ENCODE measurements around the gene C16orf96.

The C16orf96 gene

DNA sequence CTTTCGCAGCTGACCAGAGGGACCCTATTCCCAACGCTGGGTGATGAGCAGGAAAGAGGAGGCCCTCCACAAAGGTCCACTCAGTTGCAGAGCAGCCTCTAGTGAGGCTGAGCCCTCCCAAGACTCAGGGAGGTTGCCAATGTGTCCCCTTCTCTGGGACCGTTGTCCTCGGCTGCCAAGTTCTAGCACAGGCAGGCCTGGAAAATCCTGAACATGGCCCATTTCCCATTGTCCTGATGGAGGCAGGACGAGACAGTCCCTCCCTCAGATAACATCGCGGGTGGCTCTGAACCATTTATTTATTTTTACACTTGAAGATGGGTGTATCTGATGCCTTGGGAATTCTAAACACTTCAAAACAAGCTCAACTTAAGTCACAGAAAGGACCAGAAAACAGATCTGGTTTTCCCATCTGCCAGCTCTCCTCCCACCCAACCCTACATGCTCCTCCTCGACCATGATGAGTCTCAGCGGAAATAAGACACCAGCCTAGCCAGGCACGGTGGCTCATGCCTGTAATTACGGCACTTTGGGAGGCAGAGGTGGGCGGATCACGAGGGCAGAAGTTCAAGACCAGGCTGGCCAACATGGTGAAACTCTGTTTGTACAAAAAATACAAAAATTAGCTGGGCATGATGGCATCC is 30.4 kb upstream of the C16orf96 start:
- DNase-seq, result no peak

DNA sequence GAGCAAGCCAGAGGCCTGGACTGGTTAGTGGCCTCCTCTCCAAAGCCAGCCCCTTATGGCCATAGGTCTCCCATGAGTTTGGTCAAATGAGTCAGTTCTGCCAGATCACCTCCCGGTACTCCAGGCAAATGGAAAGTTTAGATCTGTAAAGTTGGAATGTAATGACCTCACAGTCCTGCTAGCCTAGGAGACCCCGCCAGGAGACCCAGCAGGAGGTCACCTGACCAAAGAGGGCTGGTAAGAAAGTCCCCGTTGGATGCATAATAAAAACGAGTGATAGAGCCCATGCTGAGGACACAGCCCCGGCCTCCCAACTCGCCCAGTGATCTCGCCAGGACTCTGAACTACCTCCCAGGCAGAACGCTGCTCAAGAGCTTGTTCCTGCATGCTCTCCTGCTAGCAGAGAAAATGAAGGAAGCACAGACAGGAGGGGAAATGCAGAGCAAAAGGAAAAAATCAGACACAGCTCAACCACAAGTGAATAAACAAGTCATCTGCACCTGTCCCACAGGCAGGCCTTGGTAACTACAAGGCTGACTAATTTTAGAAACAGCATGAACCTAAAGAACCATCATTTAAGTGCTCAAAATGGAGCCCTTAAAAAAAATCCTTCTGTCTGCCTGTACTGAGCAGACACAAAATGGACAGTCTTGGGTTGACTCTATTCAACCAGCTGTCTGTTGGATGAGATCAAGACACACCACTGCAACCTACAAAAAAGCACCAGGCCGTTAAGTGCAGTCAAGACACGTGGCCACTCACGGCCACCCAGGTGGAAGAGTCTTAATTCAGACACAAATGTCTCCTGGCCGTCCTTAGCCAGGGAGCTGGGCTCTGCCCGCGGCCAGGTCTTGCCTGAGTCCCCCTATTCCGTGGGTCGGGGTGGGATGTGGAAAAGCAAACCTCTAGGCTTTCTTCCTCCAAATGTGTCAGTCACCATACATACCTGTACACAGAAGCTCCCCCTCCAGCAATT is 26.8 kb upstream of the C16orf96 start:
- no peak for DNase-seq

DNA sequence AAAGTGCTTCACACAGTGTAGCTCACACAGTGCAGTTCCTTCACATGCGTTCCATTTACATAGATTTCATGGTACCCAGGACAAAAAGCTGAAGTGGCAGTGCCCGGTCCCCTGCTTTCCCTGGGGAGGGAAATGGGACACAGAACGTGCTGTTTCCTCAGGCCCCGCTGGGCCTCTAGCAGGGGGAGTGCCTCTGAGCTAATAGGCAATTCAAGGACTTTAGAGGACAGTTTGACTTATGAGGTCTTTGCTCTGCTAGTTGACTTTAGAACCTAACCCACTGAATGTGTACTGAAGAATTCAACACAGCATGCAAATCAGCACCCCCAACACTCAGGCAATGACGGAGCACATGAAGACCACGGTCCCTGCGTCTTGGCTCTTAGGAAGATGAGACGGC is 24.3 kb upstream of the C16orf96 start:
- DNase-seq, result no peak

DNA sequence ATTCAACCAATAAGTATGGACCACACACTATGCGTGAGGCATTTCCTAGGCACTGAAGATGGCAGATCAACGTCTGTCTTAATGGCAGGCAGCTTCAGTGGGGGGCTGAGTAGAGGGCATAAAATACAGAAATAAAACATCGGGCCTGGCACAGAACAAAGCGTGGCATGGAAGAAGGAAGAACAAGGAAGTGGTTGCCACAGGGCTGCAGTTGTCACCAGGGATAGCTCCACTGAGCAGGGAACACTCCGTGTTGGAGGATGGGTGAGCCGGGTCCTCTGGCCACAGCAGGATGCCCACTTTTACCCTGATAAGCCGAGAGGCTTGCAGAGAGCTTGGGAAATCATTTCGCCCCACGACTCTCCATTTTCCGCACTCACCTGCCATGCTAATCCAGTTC is 23.9 kb upstream of the C16orf96 start:
- no peak for DNase-seq

DNA sequence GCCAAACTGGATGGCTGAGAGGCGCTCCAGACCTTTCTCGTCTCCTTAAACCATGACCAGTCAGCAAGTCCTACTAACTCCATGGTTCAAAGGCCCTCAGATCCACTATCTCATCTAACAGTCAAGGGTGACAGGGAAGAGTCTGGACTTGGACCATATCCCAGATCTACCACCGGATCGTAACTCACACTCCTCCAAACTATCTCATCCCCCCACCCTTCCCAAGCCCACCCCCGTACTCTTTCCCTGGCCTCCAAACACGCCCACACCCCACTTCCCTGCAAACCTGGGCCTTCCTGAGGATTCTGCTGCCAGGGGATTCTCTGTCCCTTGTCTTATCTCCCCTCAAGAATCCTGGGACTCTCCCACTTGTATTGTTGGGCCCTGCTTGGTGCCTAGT is 22.6 kb upstream of the C16orf96 start:
- no peak for DNase-seq

DNA sequence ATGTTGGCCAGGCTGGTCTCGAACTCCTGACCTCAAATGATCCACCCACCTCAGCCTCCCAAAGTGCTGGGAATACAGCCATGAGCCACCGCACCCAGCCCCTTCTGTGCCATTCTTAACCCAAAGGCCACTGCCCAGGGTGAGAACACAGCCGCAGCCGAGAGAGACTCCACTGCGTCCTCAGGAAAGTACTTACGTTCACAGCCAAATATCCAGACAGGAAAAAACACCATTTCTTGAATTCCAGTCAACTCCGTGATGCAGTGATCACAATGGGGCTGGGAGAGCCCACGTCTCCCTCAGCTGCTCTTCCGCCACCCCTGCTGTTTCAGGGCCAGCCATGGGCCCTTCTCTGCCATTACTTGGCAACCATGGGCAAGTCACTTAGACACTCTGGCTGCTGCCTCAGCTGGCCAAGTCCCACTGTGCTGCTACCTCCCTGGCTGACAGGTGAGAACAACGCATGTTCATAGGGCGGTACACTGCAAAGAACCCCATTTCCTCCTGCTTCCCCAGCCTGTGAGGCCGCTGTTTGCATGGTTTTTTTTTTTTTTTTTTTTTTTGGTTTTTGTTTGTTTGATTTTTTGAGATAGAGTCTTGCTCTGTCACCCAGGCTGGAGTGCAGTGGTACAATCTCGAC is 21.9 kb upstream of the C16orf96 start:
- no peak for DNase-seq

DNA sequence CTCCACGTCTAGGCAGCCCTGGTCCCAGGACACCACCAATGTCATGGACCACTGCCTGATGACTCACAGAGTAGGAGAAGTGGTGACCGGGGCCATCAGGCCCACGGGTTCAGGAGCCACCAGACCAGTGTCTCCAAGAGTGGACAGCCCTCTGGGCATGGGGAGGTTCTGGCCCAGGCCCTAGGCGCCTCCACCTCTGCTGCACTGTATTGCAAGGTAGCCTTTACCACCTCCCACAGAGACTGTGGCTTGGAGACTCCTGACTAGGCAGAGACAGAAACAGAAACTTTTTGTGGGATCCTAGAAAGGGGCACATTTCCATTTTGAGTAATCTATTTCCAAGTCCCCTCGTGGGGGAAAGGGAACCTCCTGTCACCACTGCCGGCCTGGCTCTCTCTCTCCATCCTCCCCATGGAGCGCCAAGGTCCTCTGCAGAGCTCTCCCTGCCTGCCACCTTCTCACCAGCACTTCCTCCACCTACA is 20.5 kb upstream of the C16orf96 start:
- DNase-seq, result no peak

DNA sequence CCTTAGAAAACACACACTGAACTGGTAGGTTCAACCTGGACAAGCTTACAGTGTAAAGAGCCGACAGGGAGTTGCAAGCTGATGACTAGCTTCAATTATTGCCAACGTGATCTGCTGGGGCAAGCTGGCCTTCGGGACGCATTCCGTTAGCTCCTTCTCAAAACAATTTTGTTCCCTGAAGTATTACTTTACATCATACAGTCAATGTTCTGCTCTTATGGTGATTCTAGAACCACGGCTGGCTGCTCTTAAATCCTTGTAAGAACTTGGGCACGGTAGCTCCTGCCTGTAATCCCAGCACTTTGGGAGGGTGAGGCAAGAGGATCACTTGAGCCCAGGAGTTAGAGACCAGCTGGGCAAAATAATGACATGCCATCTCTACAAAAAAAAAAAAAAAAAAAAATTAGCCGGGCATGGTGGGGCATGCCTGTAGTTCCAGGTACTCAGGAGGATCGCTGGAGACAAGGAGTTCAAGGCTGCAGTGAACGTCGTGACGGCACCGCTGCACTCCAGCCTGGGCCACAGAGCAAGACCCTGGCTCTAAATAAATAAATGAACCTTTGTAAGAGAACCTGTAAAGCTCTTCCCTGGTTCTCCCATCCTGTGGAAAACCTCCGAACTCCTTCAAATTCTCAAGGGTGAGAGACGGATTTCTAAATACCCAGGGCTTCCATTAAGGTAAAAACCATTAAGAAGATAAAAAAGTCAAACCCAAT is 19.6 kb upstream of the C16orf96 start:
- no peak for DNase-seq

DNA sequence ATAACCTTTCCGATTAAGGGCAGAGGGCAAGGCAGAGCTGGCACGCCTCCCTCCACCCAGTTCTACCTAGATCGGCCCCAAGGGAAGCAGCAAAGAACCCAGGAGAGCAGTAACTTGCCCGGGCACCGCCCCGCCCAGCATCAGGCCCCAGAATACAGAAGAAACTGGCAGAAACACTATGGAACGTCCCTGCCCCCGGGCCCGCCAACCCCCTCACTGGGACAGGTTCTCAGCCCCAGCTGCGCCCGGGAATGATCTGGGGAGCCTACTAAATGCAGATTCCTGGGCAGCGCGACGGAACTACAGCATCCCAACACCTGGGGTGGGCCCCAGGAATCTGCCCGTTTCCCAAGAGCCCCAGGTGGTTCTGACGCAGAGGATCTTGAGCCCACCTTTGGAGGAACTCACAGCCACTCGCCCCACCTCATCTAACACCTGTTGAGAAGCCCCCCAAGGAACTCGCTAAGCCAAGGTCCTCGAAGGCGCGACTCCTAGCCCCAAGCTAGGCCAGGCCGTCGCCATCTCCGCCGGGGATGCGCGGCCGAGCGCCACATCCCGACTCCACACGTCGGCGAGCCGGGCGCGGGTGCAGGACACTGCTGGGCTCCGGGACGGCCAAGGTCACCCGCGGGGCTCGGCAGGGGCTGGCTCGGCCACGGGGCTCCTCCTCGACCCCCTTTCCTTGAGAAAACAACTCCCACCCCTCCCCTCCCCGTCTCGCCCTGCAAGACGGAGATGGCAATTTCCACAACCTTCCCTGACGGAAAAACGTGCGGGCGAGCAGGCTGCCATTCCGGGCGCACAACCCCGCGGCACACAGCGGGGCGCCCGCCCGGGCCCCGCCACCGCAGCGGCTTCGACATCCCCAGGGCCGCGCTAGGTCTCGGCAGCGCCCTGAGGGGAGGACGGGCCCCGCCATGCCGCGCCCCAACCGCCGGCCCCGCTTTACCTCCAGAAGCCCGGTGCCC is 18.5 kb upstream of the C16orf96 start:
- DNase-seq, result no peak

DNA sequence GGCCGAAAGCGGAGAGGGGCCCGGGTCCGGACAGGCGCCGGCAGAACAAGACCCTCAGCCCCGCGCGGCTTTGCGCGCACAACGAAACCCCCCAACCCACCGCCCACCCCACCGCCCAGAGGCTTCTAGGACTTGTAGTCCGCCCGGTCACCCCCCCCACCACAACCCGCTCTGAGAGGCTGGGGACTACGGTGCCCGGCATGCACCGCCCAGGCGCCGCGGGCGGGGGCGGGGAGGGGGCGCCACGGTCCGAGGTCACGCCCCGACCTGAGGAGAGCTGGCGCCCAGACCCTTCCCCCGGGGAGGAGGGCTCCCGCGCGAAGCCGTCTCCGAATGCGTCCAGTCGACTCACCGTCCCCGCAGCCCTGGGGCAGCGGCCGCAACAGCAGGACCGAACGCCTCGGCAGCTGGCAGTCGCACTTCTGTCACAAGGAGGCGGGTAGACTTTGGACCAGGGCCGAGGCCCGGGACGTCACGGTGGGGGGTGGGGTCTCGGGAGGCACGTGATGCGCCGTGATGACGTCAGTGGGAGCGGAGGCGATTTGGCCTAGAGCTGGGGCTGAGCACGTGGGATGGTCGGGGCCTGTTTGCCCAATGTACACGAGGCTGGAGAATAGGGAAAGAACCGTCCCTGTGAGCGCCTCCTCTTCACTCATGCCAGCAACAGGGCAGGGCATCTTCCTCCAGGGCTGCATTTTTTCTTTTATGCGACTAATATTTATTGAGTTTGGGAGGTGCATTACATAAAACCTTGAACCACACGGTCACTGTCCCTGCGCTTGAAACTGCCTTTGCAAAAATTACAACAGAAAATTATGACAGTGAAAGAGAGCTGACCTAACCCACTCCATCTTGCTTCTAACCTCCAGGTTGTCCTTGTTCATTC is 17.5 kb upstream of the C16orf96 start, which contains the start of gene CDIP1:
Gene CDIP1, minus strand, starts transcription at position 424 of the 886 bp plus-strand sequence. CDS start 24,643 bp downstream, outside the sequence.
- DNase-seq, result peak; percentile 8

DNA sequence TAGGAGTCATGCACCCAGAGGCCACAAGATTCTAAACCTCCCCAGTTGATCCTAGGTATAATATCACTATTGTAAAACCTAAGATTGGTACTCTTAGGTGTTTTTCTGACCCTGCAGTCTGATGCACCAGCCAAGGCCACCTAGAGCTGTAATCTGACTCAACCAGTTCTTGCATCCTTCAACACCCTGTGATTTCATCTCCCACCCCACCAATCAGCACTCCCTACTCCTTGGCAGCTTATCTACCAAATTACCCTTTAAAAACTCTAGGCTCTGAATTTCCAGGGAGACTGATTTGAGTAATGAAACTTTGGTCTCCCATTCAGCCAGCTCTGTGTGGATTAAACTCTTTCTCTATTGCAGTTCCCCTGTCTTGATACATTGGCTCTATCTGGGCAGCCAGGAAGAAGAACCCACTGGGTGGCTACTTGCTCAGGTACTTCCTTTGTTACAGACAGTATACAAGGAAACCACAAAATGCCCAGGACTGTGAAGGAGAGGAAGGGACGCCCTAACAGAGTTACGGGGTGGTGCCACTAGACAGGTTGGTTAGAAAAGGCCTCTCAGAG is 16.3 kb upstream of the C16orf96 start:
- no peak for DNase-seq

DNA sequence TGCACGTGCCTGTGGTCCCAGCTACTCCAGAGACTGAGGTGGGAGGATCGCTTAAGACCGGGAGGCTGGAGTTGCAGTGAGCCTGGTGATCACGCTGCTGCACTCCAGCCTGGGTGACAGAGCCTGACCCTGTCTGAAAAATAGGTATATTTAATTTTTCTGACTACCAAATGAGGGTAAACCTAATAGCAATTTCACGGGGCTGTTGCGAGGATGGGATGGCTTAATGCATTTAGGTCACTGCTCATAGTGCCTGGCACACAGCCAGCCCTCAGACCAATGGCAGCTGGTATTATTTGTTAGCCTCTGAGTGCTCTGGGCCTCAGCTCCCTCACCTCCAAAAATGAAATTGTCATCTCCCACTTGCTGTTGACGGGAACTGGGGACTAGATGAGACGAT is 11.7 kb upstream of the C16orf96 start:
- DNase-seq, result no peak

DNA sequence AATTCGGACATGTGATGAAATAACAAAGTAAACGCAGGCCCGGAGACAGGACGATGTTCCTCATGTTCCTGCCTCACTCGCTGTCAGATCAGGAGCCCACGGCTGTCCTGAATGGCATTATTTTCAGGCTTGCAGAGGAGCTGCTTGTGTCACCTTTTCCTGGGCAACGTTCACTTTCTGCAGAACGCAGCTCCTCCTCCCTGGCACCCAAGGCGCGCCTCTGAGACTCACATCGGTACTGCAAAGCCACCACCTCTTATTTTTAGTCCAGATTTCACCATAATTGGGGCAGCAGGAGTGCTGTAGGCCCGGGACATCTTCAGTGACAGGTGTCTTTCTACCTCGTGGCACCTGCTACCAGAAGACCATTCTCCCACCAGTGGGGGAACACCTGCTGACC is 8.0 kb upstream of the C16orf96 start:
- no peak for DNase-seq

DNA sequence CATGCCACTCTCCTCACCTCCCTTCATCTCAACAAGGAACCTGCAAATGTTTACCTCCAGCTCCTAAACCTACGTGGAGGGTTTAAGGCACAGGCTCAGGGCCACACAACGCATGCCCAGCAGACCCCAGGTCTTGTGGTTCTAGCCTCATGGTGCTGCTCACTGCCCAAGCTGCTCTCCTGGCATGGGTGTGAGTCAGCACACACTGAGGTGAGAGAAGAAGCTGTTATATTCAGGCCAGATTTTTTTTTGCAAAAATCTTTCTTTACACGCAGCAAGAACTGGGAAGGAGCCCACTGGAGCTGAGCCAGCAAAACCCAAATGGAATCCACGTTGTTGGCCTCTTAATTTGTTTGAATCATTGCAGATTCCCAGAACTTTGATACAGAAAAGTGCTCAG is 5.5 kb upstream of the C16orf96 start:
- no peak for DNase-seq

DNA sequence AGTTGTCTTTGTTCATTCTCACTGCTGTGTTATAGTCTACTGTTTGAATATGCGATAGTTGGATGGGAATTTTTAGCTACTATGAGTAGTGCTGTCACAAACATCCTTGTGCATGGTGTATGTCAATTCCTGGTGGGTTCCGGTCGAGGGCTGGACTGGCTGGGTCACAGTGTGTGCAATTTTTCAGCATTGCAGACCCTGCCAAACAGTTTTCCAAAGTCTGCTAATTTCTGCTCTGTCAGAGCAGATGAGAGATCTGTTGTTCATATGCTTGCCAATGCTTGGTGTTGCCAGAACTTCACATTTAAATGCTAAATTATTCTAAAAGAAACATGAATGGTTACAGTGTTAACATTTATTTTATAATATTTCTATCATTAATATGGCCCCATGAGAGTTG is 3.6 kb upstream of the C16orf96 start:
- DNase-seq, result no peak

DNA sequence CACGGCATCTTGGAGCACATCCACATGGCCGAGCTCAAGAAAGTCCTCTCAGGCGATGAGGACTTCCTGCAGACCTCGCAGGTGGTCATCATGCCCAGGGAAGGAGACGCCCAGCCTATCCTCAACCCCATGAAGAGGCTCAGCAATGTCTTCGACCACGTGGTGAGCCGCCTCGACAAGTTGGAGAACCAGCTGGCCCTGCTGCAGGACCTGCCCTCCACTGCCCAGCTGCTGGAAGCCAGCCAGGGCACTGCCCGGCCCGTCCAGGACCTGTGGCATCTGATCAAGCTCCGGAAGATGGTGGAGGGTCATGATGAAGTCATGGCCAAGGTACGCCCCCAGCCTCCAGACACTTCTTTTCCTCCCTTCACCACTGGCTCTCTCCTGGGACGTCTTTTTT is 440 bp downstream of the C16orf96 start:
- DNase-seq, result no peak

DNA sequence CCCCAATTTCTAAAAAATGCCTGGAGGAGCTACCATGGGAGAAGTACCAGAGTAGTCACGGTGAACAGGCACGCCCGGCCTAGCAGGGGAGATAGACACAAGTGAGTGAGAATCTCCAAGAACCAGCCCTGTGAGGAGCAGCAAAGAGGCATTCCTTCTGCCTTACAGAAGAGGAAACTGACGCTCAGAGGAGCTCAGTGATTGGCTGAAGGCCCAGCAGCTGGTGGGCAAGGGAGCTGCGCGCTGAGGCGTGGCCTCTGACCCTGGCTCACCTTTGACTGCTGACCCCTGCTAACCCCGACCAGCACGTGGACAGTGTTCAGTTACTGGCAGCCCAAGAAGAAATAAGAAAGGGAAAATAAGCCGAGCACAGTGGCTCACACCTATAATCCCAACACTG is 1.8 kb downstream of the C16orf96 start:
- DNase-seq, result no peak

DNA sequence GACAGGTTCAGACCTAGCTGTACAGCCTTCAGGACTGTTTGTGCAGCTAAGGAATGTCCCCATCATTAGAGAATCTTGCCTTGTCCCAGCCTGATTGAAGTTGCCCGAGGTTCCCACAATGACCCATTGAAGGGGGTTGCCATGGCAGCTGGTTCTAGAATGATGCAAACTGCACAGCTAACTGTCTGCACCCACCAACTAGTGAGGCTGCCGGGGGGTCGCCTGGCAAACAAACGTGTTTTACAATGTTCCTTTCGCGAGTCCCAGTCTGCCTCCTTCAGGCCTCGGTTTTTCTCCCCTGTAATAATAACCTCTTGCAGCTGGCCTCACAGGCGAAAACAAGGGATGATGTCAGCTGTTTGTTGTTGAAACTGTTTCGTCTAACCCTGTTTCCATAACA is 5.5 kb downstream of the C16orf96 start:
- DNase-seq, result no peak

DNA sequence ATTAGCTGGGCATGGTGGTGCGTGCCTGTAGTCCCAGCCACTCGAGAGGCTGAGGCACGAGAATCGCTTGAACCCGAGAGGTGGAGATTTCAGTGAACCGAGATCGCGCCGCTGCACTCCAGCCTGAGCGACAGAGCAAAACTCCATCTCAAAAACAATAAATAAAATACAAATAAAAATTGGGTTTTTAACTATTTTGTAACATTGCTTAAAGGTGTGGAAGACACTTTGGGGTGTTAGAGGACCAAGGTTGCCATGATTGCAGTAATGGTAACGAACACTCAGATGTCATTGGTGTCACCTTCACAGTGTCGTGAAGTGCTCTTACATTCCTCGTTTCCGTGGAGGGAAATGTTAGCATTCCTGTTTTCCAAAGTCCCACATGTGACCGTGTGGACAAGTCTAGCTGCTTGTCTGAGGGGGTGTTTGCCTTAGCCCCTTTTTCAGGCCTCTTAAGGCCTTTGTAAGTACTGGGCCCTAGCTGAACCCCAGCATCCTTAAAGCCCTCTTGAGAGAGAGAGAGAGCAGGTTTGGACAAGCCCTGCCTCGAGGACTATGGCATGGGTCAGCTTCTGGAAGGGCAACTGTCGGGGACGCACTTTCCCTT is 8.6 kb downstream of the C16orf96 start:
- no peak for DNase-seq

DNA sequence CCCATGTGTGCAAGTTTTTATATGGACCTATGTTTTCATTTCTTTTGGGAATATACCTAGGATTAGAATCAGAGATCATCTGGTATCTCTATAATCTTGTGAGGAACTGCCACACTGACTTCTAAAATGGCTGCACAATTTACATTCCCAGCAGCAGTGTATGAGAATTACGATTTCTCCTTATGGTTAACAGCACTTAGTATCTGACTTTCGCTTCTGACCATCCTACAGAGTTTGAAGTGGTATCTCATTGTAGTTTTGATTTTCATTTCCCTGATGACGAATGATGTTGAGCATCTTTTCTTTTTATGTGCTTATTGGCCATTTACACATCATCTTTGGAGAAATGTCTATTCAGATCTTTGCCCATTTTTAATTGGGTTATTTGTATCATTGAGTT is 10.0 kb downstream of the C16orf96 start:
- DNase-seq, result no peak
